Heart left ventricle (tissue), 16 donors: ENCODE measurements around the gene ADGRF3. TPM values are rescaled to one million over a fixed set of nuclear protein-coding genes. Genes with fewer than 3 reads are reported as not detected.

Experiments used
- ATAC-seq, 4 donors: fragments of 200-7000 bp; cut with Tn5 transposase; one replicate each; pipeline ENCODE4 v1.9.1; 2020 to 2022; ENCODE audit warnings: moderate library complexity in 4 of 4, mild to moderate bottlenecking in 3 of 4, moderate number of reproducible peaks in 1 of 4
- DNase-seq, 5 donors: peaks; one replicate each; pipeline ENCODE4 v3.0.0-alpha.2; 2020
- H3K27ac ChIP-seq, 12 donors: fragments of 200-600 bp; sonication (generic) in 4 of 12; one replicate each; pipeline versions ENCODE4 v1.5.0 to v1.8.0; 2016 to 2022; ENCODE audit warnings: mild to moderate bottlenecking in 2 of 12
- H3K27me3 ChIP-seq, 9 donors: fragments of 200-600 bp; sonication (generic) in 2 of 9; one replicate each; pipeline versions ENCODE4 v1.5.1 to v1.8.0; 2016 to 2022; ENCODE audit warnings: mild to moderate bottlenecking in 3 of 9
- H3K36me3 ChIP-seq, 9 donors: fragments of 200-600 bp; sonication (generic) in 2 of 9; one replicate each; pipeline versions ENCODE4 v1.5.0 to v1.8.0; 2018 to 2022; ENCODE audit warnings: mild to moderate bottlenecking in 2 of 9
- H3K4me1 ChIP-seq, 12 donors: fragments of 200-600 bp; sonication (generic) in 4 of 12; one replicate each; pipeline versions ENCODE4 v1.5.0 to v1.8.0; 2016 to 2022; ENCODE audit warnings: mild to moderate bottlenecking in 3 of 12
- H3K4me3 ChIP-seq, 12 donors: fragments of 200-600 bp; sonication (generic) in 4 of 12; one replicate each; pipeline versions ENCODE4 v1.5.0 to v1.8.0; 2017 to 2022; ENCODE audit warnings: mild to moderate bottlenecking in 9 of 12, moderate library complexity in 4 of 12
- H3K9me3 ChIP-seq, 12 donors: fragments of 200-600 bp; sonication (generic) in 4 of 12; one replicate each; pipeline versions ENCODE4 v1.5.0 to v1.8.0; 2016 to 2022; ENCODE audit warnings: mild to moderate bottlenecking in 1 of 12
- POLR2A ChIP-seq, 2 donors: fragments of 450-650 bp; IDR thresholded peaks; one replicate each; pipeline ENCODE4 v1.6.1; 2017; ENCODE audit warnings: antibody characterized with exemption in 2 of 2, mild to moderate bottlenecking in 2 of 2, moderate library complexity in 2 of 2
- WGBS, 4 donors: extraction: QIAGEN DNeasy Blood & Tissue Kit in 2 of 4; methylation state at CpG; one replicate each; pipeline versions ENCODE4 v1.1.5 to v1.1.7; 2013 to 2018; 5-methylcytosine and 5-hydroxymethylcytosine counted together
- intact Hi-C, 10 donors: fragments of 100-400 bp; cut with DNase I; formaldehyde crosslinking; loops; one replicate each; pipeline versions ENCODE4 v1.11.1 to v1.14.2; 2022
- long read RNA-seq, 3 donors: library from polyadenylated mRNA; unstranded; transcript quantifications; one replicate each; pipeline ENCODE4 v2.0.0, GENCODE V29; 2020 to 2021
- polyA plus RNA-seq, 2 donors: library from polyadenylated mRNA; stranded (reverse); fragments of 200-250 nt; gene quantifications; one replicate each; pipeline ENCODE4 v1.2.3, GENCODE V29; 2013
- total RNA-seq, 9 donors: library from RNA; depleted of rRNA in 2 of 9; stranded (reverse); fragments of >200 nt in 2 of 9; fragmentation: NEBNext Ultra II Directional in 3 of 9; extraction: Animal tissue kit (Norgen Biotek cat#: 25700) in 3 of 9; gene quantifications; one replicate each; pipeline versions ENCODE4 v1.1.0 to v1.2.4, GENCODE V29; 2016 to 2023
- TF ChIP-seq, protein P1 (sequence below), 12 donors: fragments of 200-600 bp; sonication (generic) in 4 of 12; IDR thresholded peaks; one replicate each; pipeline versions ENCODE4 v1.5.0 to v1.8.0; 2018 to 2022; ENCODE audit warnings: antibody characterized with exemption in 12 of 12, mild to moderate bottlenecking in 5 of 12
- donor health status: ischemic (EF 13 %, LVEDD 7.1; RV severe dilation, severe dysfunction).
- donor health status: healthy with polysubstance abuse.
- donor health status: DM: no; HTN: yes; CAD: no.
- donor health status: DM: no; HTN: no; CAD: no.
- donor health status: ischemic (EF 25% LVEDD 6.9; RV normal size, moderate dysfunction).
- donor health status: ischemic (EF 25% LVEDD 5.7; RV mildly dilated, moderate dysfunction).
- donor health status: healthy.
- donor health status: DM: yes; HTN: yes; CAD: no.
- donor health status: ischemic (EF 35%, LVEDD 5.7; RV mildly dilated, moderate dysfunction).
- donor health status: nonischemic (EF 11% LVEDD 7.7; RV severe dilation, severe dysfunction).
- donor health status: DM: yes; HTN: yes; CAD: no.
- donor health status: PGD.
- donor health status: ischemic (EF 29% LVEDD 5.4; RV normal size, mild dysfunction).
- donor health status: nonischemic (EF 23%, LVEDD 6.1; RV moderate dilation, normal function).

The ADGRF3 gene, protein sequence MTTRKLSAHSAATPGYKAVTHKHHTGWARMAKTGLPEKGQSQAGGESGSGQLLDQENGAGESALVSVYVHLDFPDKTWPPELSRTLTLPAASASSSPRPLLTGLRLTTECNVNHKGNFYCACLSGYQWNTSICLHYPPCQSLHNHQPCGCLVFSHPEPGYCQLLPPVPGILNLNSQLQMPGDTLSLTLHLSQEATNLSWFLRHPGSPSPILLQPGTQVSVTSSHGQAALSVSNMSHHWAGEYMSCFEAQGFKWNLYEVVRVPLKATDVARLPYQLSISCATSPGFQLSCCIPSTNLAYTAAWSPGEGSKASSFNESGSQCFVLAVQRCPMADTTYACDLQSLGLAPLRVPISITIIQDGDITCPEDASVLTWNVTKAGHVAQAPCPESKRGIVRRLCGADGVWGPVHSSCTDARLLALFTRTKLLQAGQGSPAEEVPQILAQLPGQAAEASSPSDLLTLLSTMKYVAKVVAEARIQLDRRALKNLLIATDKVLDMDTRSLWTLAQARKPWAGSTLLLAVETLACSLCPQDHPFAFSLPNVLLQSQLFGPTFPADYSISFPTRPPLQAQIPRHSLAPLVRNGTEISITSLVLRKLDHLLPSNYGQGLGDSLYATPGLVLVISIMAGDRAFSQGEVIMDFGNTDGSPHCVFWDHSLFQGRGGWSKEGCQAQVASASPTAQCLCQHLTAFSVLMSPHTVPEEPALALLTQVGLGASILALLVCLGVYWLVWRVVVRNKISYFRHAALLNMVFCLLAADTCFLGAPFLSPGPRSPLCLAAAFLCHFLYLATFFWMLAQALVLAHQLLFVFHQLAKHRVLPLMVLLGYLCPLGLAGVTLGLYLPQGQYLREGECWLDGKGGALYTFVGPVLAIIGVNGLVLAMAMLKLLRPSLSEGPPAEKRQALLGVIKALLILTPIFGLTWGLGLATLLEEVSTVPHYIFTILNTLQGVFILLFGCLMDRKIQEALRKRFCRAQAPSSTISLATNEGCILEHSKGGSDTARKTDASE
- under 1 TPM in 2 of 9 donors, not detected in 7; 0.13 to 0.69 TPM for total RNA-seq
- under 1 TPM in 1 of 2 donors, not detected in 1; 0.08 TPM for polyA plus RNA-seq
- long read RNA-seq, donor 1, result 0 reads
- long read RNA-seq, donor 2, partial matches to known transcripts, result 0 of 1 reads
- long read RNA-seq, donor 2, other reads (novel, unspliced or antisense), result 1 of 1 reads
- long read RNA-seq, donor 3, partial matches to known transcripts, result 0 of 1 reads
- long read RNA-seq, donor 3, other reads (novel, unspliced or antisense), result 1 of 1 reads

- H3K4me3 ChIP-seq, result peak within 1 kb of the TSS; percentile 61 to 98 (median 82)
- DNase-seq (peak; percentile 55 to 67 (median 62)), ATAC-seq (peak in 3 of 4 donors; percentile 18 to 61 (median 24))
- WGBS, 4 donors, result 1 to 2% (median 1%) methylated on average over 25 to 28 of the region's 28 CpGs
- no peaks in the 10 kb centered on the region for H3K9me3 ChIP-seq
- H3K4me1 ChIP-seq, result peaks cover 0 to 35% (median 21%) of the 10 kb centered on the region in 12 donors
- TF ChIP-seq POLR2A (IDR thresholded peaks at IDR 0.05), result no peak
- H3K36me3 ChIP-seq, result no peaks in the 10 kb centered on the region
- H3K27ac ChIP-seq, result peak within 1 kb of the TSS; percentile 69 to 98 (median 90)
- no peaks in the 10 kb centered on the region for H3K27me3 ChIP-seq
- intact Hi-C loops, result no loop called here
Observed at GRCh38 chr2:26346454-26347053, at the start of gene ADGRF3. Gene ADGRF3 (minus strand): TSS chr2:26346789. CDS start chr2:26346234, 555 bp downstream.

- Histone ChIP-seq H3K27ac (no peak overlapping the region), H3K9me3 (no peaks in the 10 kb centered on the region), H3K27me3 (no peaks in the 10 kb centered on the region), H3K4me1 (no peaks in the 10 kb centered on the region), H3K4me3 (no peak overlapping the region), H3K36me3 (peaks cover 0 to 27% (median 10%) of the 10 kb centered on the region in 9 donors)
- DNase-seq, result no peak
- 60 to 89% (median 76%) methylated on average over 4 of the region's 4 CpGs for WGBS, 4 donors
- TF ChIP-seq, protein P1, sequence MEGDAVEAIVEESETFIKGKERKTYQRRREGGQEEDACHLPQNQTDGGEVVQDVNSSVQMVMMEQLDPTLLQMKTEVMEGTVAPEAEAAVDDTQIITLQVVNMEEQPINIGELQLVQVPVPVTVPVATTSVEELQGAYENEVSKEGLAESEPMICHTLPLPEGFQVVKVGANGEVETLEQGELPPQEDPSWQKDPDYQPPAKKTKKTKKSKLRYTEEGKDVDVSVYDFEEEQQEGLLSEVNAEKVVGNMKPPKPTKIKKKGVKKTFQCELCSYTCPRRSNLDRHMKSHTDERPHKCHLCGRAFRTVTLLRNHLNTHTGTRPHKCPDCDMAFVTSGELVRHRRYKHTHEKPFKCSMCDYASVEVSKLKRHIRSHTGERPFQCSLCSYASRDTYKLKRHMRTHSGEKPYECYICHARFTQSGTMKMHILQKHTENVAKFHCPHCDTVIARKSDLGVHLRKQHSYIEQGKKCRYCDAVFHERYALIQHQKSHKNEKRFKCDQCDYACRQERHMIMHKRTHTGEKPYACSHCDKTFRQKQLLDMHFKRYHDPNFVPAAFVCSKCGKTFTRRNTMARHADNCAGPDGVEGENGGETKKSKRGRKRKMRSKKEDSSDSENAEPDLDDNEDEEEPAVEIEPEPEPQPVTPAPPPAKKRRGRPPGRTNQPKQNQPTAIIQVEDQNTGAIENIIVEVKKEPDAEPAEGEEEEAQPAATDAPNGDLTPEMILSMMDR (IDR thresholded peaks at IDR 0.05), result no peak
- no peak for TF ChIP-seq POLR2A (IDR thresholded peaks at IDR 0.05)
- intact Hi-C loops, result loop anchor here in 1 of 10 donors (10.0 kb wide), 1 partner anchor 179 kb away; no protein-coding TSS in a partner anchor
- no peak for ATAC-seq
Observed at GRCh38 chr2:26395394-26395793, 48.8 kb upstream of the ADGRF3 start.

DNA sequence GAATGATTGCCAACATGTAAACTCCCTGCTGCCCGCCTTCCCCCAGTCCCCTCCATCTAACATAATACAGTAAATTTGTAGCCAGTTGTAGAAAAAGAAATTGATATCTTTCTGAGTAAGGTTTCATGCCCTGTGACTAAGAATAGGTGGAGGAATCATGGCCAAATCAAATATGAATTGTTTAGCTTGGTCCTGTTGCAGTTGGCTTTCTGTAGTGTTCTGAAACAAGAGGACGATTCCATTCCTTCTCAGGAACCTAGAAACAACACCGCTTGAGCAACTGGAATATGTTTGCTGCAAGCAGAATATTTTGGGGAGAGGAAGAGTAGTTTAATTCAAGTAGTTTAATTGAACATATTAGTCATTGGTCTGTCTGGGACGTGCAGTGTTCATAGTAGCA is 48.1 kb upstream of the ADGRF3 start:
- DNase-seq (no peak), ATAC-seq (no peak)
- peaks cover 0 to 34% (median 13%) of the 10 kb centered on the region in 9 donors for H3K36me3 ChIP-seq
- no peaks in the 10 kb centered on the region for H3K9me3 ChIP-seq
- TF ChIP-seq, protein P1 (IDR thresholded peaks at IDR 0.05), result no peak
- TF ChIP-seq POLR2A (IDR thresholded peaks at IDR 0.05), result no peak
- H3K27ac ChIP-seq, result no peak overlapping the region
- 86 to 93% (median 91%) methylated on average over 4 of the region's 4 CpGs for WGBS, 4 donors
- no peaks in the 10 kb centered on the region for H3K27me3 ChIP-seq
- H3K4me3 ChIP-seq, result no peak overlapping the region
- intact Hi-C loops, result loop anchor here in 1 of 10 donors (10.0 kb wide), 1 partner anchor 180 kb away; no protein-coding TSS in a partner anchor
- H3K4me1 ChIP-seq, result peaks cover 0 to under 1% (median 0%) of the 10 kb centered on the region in 12 donors

- WGBS, 4 donors, result 92 to 97% (median 96%) methylated on average over 4 of the region's 4 CpGs
- ATAC-seq (no peak), DNase-seq (no peak)
- intact Hi-C loops, result no loop called here
- no peak for TF ChIP-seq POLR2A (IDR thresholded peaks at IDR 0.05)
- TF ChIP-seq, protein P1 (IDR thresholded peaks at IDR 0.05), result no peak
- Histone ChIP-seq H3K36me3 (peaks cover 0 to 85% (median 53%) of the 10 kb centered on the region in 9 donors), H3K27ac (no peak overlapping the region), H3K27me3 (no peaks in the 10 kb centered on the region), H3K4me3 (no peak overlapping the region), H3K9me3 (no peaks in the 10 kb centered on the region), H3K4me1 (peaks cover 0 to 4% (median 0%) of the 10 kb centered on the region in 12 donors)
Observed at GRCh38 chr2:26387189-26387588, 40.6 kb upstream of the ADGRF3 start.
